Measurements from ENCODE around the gene FBXO48. TPM values are rescaled to one million over a fixed set of nuclear protein-coding genes. Genes with fewer than 3 reads are reported as not detected.
"Not testable (repeated sequence)": the region's sequence is repeated elsewhere in the genome, so short reads cannot be mapped to it uniquely, and the experiment has no call there.

The FBXO48 gene, protein sequence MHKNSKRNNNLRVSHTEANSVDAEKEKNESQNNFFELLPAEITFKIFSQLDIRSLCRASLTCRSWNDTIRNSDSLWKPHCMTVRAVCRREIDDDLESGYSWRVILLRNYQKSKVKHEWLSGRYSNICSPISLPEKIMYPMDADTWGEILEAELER
- polyA plus RNA-seq = under 1 TPM; 0.44 to 0.56 (median 0.48) TPM

DNA sequence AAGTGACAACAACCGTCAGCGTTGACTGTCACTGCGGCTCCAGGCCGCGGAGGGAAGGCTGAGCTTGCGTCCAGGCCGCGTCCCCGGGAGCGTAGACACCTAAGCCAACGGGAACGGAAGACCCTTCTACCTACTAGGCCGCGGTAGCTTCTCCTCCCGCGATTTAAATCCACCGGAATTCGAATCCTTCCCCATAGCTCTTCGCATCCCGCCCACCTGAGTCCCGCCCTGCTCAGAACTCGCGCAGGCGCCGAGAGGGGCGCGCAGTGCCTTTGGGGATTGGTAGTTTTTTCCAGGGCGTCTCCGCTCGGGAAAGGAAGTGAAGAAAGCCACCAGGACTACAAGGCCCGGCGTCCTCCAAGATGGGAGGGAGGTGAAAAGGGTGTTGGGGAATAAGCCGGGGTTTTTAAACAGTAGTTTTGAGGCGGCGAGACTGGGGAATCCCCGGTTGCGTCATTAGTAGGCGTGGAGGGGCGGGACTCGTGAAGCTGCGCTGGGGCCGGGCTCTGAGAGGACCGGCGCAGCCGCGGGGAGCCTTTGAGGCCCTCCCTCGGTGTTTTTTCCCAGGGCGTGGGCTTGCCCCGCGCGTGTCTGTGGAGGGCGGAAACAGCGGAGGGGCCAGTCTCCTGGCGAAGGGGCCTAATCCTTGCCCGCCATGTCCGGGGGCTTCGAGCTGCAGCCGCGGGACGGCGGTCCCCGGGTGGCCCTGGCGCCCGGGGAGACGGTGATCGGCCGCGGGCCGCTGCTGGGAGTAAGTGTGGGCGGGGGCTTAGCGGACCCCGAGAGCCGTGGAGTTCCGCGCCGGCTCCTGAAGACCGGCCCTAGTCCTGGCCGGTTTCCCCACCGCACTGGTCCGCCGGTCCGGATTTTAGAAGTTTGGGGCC, at the start of gene FBXO48, which contains the start of gene APLF:
Gene FBXO48 (minus strand): TSS at position 218 of the 884 bp plus-strand sequence. CDS start 2,149 bp downstream, outside the sequence.
Gene APLF (plus strand): TSS at position 509 of the 884 bp plus-strand sequence. CDS start 147 bp downstream, at position 656.
- H3K27ac ChIP-seq (ENCODE audit: low read depth, low read length) = peak within 1 kb of the TSS; percentile 12
- 0 to 1% (median 0%) methylated on average over 78 to 82 of the region's 82 CpGs for WGBS, 3 donors

DNA sequence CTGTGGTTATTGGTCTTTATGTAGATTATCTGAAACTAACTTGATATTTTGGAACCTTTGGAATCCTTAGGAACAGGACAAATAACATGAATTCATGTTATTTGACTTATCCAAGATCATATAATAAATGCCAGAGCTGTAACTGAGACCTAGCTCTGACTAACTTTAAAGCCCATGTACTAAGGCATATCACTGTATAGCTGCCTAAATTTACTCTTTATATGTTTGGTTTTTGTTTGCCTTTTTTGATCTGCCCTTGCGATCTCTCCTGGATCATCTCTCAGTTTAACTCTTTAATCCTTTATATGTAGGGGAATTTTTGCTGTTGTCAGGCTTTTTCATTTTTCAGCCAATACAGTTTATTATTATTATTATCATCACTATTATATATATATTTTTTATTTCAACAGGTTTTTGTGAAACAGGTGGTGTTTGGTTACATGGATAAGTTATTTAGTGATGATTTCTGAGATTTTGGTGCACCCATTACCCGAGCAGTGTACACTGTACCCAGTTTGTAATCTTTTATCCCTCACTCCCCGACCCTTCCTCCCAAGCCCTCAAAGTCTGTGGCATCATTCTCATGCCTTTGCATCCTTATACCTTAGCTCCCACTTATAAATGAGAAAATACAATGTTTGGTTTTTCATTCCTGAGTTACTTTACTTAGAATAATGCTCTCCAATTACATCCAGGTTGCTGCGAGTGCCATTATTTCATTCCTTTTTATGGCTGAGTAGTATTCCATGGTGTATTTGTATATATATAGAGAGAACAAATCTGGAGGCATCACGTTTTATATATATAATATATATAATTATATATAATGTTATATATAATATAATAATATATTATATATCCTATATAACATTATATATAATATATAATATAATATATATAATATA, 49.2 kb upstream of the FBXO48 start:
- H3K27ac ChIP-seq (ENCODE audit: low read depth, low read length) = no peak overlapping the region
- 85 to 91% (median 89%) methylated on average over 5 of the region's 5 CpGs for WGBS, 3 donors

DNA sequence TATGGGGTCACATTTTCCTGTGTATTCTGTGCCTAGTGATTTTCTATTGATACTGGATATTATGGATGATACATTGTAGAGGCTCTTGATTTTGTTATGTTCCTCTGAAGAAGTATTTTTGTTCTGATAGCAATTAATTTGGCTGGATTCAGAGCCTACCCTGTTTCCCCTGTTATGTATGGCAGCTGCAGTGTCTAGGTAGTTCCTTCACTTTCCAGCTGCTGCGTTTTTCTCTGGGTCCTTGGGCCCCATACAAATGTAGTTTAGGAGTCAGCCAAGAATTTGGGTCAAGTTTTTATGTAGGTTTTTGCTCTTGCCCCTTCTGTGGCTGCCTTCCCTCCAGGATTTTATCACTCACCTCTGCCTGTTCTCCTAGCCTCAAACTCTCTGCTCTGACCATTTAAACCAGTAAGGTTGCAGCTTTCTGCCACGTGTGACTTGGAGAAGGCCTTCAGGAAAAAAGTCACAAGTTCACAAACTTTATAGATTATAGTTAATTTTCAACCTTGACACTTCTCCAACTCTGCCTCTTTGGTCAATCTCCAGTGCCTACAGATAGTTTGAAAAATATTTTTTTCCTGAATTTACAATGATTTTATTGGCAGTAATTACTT, 47.3 kb upstream of the FBXO48 start:
- H3K27ac ChIP-seq (ENCODE audit: low read depth, low read length) = no peak overlapping the region
- WGBS, 3 donors = 18 to 78% (median 76%) methylated on average over 2 of the region's 2 CpGs

DNA sequence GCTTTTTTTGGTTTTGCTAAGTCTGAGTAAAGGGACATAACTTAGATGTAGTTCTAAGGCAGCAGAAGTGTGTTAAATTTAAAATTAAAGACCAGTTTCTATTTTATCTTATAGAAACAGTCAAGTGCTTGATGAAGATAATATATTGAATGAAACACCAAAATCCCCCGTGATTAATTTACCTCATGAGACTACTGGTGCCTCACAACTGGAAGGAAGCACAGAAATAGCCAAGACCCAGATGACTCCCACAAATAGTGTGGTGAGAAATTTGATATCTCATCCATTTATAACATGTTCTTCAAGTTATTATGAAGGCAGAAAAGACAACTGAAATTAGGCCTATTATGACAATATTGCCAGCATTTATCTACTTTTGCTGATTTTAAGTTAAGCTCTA, 45.9 kb upstream of the FBXO48 start:
- 25 to 68% (median 39%) methylated on average over 1 of the region's 1 CpG for WGBS, 3 donors
- H3K27ac ChIP-seq (ENCODE audit: low read depth, low read length) = no peak overlapping the region

DNA sequence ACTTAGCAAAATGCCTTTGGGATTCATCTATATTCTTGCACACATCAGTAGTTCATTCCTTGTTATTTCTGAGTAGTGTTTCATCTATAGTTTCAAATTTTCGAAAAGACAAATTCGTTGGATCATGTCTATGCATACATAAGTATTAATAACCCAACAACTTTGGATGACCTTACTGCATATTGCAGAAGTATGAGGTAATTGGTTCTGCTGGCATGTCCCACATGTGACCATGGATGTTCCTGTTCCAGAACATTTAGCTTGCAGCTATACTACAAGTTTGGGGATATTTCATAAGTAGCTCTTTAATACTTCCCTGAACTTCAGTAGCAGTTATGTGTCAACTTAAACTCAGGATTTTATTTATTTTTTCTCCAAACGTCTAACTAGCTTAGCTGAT, 45.2 kb upstream of the FBXO48 start:
- WGBS, 3 donors = 54 to 66% (median 58%) methylated on average over 3 of the region's 3 CpGs
- no peak overlapping the region for H3K27ac ChIP-seq (ENCODE audit: low read depth, low read length)

DNA sequence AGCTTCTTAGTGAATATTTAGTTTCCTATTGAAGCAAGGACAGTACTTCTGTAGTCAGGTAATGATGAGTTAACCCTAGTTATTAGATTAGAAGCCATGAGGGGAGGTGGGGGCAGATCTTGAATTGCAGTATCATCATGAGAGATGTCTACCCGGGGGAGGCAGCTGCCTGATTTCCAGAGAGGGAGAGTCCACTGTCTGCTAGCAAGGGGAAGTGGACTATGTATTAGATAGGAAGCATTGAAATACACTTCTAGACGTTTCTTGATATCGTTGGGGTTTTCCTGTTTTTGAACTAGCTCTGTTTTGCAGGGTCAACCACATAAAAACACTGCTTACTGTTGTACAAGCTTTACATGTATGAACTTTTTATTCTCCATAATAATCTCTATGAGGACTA, 39.1 kb upstream of the FBXO48 start:
- WGBS, 3 donors = 42 to 79% (median 45%) methylated on average over 3 of the region's 3 CpGs
- H3K27ac ChIP-seq (ENCODE audit: low read depth, low read length) = no peak overlapping the region

DNA sequence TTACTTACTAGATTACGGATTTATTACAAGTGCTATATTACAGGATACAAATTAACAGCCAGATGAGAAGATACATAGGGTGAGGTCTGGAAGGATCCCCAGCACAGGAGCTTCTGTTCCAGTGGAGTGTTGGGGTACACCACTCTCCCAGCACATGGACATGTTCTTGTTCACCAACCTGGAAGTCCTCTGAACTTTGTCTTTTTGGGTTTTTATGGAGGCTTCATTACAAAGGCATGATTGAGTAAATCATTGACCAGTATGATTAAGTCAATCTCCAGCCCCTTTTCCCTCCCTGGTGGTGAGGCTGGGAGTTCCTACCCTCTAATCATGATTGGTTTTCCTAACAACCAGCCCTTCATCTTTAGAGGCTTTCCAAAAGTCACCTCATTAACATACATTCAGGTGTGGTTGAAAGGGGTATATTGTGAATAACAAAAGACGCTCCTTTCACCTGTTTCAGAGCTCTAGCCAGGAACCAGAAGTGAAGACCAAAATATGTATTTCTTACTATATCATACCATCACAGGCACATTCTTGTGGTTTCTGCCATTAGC, 38.6 kb upstream of the FBXO48 start:
- WGBS, 3 donors = 90 to 97% (median 91%) methylated on average over 2 of the region's 2 CpGs

DNA sequence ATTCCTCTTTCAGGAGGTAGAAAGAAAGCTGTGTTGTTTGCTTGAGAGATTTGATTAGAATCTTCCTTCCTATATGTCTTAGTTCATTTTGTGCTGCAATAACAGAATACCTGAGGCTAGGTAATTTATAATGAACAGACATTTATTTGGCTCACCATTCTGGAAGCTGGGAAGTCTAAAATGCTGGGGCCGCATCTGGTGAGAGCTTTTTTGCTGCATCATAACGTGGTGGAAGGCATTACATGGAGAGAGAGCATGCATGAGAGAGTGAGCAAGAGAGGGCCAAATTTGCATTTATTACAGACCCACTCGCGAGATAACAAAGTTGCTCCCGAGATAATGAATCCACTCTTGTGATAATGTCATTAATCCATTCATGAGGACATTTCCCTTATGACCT, 34.7 kb upstream of the FBXO48 start:
- WGBS, 3 donors = 67 to 91% (median 82%) methylated on average over 5 of the region's 5 CpGs
- no peak overlapping the region for H3K27ac ChIP-seq (ENCODE audit: low read depth, low read length)

More for the DNA sequence above, 38.6 kb upstream of the FBXO48 start:
- H3K27ac ChIP-seq (ENCODE audit: low read depth, low read length) = no peak overlapping the region

DNA sequence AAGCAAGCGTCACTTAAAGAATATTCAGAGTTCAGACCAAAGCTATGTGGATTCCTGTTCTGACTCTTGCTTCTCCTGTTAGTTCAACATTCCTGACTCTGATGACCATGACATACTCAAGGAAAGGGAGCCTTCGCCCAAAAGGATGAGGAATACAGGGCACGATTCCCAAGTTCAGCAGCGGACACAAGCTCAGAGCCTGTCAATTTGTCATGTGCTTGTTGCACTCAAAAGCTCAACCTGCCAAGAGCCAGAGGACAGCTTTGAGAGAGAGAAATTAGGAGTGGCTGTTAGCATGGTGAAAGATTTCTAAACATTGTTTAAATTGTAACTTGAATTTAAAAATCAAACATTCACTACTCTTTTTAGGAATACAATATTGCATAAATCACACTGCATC, 33.6 kb upstream of the FBXO48 start:
- 86 to 94% (median 87%) methylated on average over 4 of the region's 4 CpGs for WGBS, 3 donors

DNA sequence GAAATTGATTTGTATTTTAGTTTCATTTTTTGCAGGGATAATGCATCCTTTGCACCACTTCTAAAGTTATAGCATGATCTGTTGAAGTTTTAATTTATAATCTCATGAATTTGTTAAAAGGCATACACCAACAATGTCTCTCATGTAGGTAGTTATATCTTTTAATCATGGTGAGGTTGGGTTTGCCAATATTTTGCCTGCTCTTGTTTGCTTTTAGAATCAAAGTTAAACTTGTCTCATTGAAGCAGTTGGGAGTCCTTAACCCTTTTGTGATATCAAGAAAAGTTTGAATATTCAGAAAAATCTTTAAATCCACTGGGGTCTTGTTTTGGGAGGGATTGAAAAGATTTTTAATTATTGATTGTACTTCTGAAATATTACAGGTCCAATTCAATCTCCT, 32.0 kb upstream of the FBXO48 start:
- H3K27ac ChIP-seq (ENCODE audit: low read depth, low read length) = no peak overlapping the region

More for the DNA sequence above, 33.6 kb upstream of the FBXO48 start:
- H3K27ac ChIP-seq (ENCODE audit: low read depth, low read length) = no peak overlapping the region

DNA sequence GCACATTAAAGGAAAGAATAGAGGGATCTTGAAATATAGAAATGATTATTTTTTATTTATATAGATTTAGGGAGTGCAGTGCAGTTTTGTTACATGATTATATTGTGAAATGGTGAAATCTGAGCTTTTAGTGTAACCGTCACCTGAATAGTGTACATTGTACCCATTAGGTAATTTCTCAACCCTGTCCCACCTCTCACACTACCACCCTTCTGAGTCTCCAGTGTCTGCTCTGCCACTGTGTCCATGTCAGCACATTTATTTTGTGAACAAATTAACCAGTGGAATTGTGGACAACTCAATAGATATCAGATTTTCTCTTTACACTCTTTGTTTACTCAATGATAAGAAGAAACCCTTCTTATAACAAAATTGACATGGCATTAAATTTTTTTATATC, 24.5 kb upstream of the FBXO48 start:
- 90 to 100% (median 100%) methylated on average over 1 of the region's 1 CpG for WGBS, 3 donors
- no peak overlapping the region for H3K27ac ChIP-seq (ENCODE audit: low read depth, low read length)

DNA sequence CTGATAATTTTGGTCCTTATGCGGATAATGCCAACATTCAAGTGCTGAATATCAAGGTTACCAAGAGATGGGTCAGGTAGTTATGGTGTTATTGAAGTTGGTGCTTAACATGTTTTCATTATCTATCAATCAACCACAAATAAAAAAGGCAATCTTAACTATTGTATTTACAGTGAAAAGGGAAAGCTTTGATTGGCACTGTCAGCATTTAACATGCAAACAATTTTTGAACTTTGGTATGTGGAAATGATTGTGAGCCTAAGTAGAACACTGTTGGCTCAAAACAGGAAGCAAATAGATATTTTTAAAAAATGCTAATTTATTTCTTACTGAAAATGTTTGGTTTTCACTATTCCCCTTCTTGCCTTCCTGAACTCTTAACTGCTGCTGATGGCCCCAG, 22.2 kb upstream of the FBXO48 start:
- WGBS, 3 donors = 92 to 100% (median 97%) methylated on average over 1 of the region's 1 CpG
- no peak overlapping the region for H3K27ac ChIP-seq (ENCODE audit: low read depth, low read length)

DNA sequence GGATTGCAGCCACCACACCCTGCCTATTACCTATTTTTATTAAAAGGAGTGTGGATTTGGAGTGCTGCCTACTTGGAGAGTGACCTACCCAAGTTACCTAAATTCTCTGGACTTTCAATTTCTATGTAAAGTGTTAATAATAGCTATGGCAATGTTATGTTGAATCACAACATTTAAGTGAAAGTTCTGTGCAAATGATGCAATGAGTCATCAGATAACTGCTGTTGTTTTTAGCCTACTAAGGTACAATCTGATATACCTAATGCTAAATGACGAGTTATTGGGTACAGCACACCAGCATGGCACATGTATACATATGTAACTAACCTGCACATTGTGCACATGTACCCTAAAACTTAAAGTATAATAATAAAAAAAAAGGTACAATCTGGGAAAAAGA, 21.5 kb upstream of the FBXO48 start:
- 76 to 93% (median 93%) methylated on average over 1 of the region's 1 CpG for WGBS, 3 donors
- H3K27ac ChIP-seq (ENCODE audit: low read depth, low read length) = not testable (repeated sequence)

DNA sequence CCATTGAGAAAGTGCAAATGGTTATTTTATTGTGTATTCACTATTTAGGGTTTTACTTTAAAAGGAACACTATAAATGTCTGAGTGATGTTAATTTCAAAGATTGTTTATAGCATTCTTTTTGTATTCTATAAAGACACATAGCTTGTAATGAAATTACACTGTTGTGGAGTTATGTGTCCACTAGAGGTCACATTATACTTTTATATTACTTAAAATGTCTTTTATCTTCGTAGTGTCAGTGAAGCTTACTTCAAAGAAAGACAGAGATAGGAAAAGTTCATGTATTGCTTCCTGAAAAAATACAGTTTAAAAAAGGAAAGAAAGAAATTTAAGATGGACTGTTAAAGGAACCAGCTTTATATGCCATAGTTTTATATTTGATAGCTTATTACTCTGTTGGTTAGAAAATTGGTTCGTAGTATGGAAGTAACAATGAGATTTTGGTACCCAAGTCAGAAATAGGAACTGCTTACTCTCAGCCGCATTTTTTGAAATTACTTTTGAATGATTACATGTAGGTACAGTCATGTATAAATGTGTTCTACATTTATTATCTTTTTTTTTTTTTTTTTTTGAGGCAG, 20.8 kb upstream of the FBXO48 start:
- 43 to 51% (median 47%) methylated on average over 3 of the region's 3 CpGs for WGBS, 3 donors
- H3K27ac ChIP-seq (ENCODE audit: low read depth, low read length) = no peak overlapping the region

DNA sequence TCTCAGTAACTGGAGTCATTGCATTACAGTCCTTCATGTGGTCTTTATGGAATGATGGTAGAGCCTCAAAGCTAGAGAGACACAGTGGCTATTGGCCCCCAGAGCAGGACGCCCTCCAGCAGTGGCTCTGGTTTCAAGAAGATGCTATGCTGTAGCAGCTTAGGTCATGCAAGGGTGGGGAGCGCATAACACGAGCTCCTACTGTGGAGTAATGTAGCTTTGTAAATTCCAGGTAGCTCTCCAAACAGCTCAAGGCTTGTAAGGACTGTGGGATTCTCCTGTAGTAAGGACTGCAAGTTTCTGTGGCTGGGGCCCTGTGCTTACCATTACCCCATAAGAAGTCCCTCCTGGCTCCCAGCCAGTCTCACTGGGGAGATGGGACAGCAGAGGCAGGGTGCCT, 15.9 kb upstream of the FBXO48 start:
- no peak overlapping the region for H3K27ac ChIP-seq (ENCODE audit: low read depth, low read length)
- WGBS, 3 donors = 80 to 94% (median 92%) methylated on average over 3 of the region's 3 CpGs

DNA sequence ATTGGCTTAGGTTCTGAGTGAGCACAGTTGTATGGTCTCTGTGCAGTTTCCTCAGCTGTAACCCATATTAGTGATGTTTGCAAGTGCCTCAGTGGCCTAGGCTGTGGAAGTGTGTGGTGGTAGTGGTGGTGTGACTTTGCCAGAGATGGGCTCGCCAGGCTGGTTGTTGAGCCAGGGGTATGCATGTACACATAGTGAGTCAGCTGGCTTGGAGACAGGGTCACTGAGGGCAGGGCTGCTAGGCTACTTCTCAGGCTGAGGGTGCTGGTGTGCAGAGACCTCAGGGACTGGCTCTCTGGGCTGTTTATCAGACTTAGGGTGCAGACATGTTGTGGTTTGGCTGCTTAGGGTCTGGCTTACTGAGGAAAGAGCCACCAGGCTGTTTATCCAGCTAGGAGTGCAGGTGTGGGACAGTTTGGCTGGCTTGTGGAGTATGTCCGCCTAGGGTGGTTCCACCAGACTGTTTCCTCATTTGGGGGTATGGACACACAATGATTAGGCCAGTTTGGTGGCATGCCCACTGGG, 15.3 kb upstream of the FBXO48 start:
- H3K27ac ChIP-seq (ENCODE audit: low read depth, low read length) = no peak overlapping the region
- 85 to 95% (median 93%) methylated on average over 2 of the region's 2 CpGs for WGBS, 3 donors

DNA sequence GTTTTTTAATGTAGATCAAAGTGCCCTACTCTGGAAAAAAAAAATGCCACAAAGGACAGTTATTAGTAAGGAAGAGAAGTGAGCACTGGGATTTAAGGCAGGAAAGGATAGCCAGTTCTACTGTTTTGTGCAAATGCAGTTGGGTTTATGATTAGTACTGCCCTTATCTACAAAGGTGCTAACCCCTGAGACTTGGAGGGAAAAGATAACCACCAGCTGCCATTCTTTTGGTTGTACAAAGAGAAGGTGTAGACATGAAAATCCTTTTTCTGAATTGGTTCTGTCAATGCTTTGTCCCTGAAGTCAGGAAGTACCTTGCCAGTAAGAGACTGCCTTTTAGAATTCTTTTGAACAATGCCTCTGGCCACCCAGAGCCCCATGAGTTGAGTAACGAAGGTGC, 11.6 kb upstream of the FBXO48 start:
- no peak overlapping the region for H3K27ac ChIP-seq (ENCODE audit: low read depth, low read length)
- WGBS, 3 donors = 89 to 97% (median 93%) methylated on average over 1 of the region's 1 CpG

DNA sequence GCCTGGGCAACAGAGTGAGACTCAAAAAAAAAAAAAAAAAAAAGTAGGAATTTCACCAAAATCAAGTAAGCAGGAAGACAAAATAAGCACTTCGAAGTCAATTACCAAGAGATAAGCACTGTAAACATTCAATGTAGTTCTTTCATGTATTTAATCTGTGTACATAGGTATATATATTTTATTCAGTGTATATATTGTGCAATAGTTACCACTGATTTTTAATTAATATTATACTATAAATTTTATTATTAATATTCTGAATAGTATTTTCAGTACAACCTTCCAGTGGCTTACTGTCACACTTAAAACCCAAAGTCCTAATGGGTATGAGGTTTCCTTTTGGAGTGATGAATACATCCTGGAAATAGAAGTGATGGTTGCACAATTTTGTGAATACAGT, 9.4 kb upstream of the FBXO48 start:
- H3K27ac ChIP-seq (ENCODE audit: low read depth, low read length) = no peak overlapping the region
- WGBS, 3 donors = 48 to 96% (median 93%) methylated on average over 1 of the region's 1 CpG
